DND-41 (cell line): ENCODE measurements around the gene EPHB3.

Experiments used
- ATAC-seq: fragments of 200-7000 bp; cut with Tn5 transposase; 3 replicates; pipeline ENCODE4 v1.9.1; 2021; ENCODE audit warnings: low read depth; ENCODE audit not compliant: insufficient read depth
- DNase-seq: peaks from one replicate; pipeline ENCODE4 v3.0.0-alpha.2; 2020
- H2AFZ ChIP-seq: 2 replicates; pipeline ENCODE4 v1.6.0; 2012; ENCODE audit warnings: low read depth, low read length
- H3K27ac ChIP-seq: 2 replicates; pipeline ENCODE4 v1.5.1; 2012; ENCODE audit warnings: low read length, inconsistent platforms
- H3K27me3 ChIP-seq: fragments of 200-600 bp; sonication (generic); 2 replicates; pipeline ENCODE4 v1.6.0; 2012; ENCODE audit warnings: low read length, mild to moderate bottlenecking, inconsistent platforms; ENCODE audit not compliant: insufficient read depth, poor library complexity
- H3K36me3 ChIP-seq: 2 replicates; pipeline ENCODE4 v1.5.1; 2012; ENCODE audit warnings: low read length, inconsistent platforms; ENCODE audit not compliant: insufficient read depth
- H3K4me1 ChIP-seq: 2 replicates; pipeline ENCODE4 v1.5.1; 2012; ENCODE audit warnings: mild to moderate bottlenecking, low read length; ENCODE audit not compliant: insufficient read depth
- H3K4me2 ChIP-seq: 2 replicates; pipeline ENCODE4 v1.6.0; 2012; ENCODE audit warnings: mild to moderate bottlenecking, moderate library complexity, low read length, inconsistent platforms; ENCODE audit not compliant: insufficient read depth
- H3K4me3 ChIP-seq, 2 experiments: fragments of 200-600 bp in 1 of 2; shearing (Covaris generic) in 1 of 2; 2 replicates each; pipeline ENCODE4 v1.5.1; 2012 to 2016; ENCODE audit warnings: inconsistent platforms in 2 of 2, low read length in 2 of 2, mild to moderate bottlenecking in 2 of 2, low read depth in 1 of 2, moderate library complexity in 1 of 2
- H3K79me2 ChIP-seq: 2 replicates; pipeline ENCODE4 v1.6.0; 2012; ENCODE audit warnings: low read length, inconsistent platforms; ENCODE audit not compliant: insufficient read depth
- H3K9ac ChIP-seq: 2 replicates; pipeline ENCODE4 v1.6.0; 2012; ENCODE audit warnings: low read depth, mild to moderate bottlenecking, inconsistent platforms, low read length, moderate library complexity
- H3K9me3 ChIP-seq: 2 replicates; pipeline ENCODE4 v1.5.1; 2012; ENCODE audit warnings: low read length, moderate library complexity, mild to moderate bottlenecking, inconsistent platforms; ENCODE audit not compliant: insufficient read depth, severe bottlenecking
- H4K20me1 ChIP-seq: 2 replicates; pipeline ENCODE4 v1.6.0; 2012; ENCODE audit warnings: low read length; ENCODE audit not compliant: insufficient read depth
- EZH2 ChIP-seq: IDR thresholded peaks from 3 replicates; pipeline ENCODE4 v1.6.1; 2012; ENCODE audit warnings: borderline replicate concordance, low read depth, mild to moderate bottlenecking, moderate library complexity, low read length, inconsistent platforms; ENCODE audit not compliant: severe bottlenecking
- TF ChIP-seq, protein P1 (sequence below): IDR thresholded peaks from 2 replicates; pipeline ENCODE4 v1.5.1; 2012; ENCODE audit warnings: borderline replicate concordance, low read length, moderate library complexity, mild to moderate bottlenecking; ENCODE audit not compliant: poor library complexity, severe bottlenecking; ENCODE audit errors: extremely low read depth

EPHB3 gene

DNA sequence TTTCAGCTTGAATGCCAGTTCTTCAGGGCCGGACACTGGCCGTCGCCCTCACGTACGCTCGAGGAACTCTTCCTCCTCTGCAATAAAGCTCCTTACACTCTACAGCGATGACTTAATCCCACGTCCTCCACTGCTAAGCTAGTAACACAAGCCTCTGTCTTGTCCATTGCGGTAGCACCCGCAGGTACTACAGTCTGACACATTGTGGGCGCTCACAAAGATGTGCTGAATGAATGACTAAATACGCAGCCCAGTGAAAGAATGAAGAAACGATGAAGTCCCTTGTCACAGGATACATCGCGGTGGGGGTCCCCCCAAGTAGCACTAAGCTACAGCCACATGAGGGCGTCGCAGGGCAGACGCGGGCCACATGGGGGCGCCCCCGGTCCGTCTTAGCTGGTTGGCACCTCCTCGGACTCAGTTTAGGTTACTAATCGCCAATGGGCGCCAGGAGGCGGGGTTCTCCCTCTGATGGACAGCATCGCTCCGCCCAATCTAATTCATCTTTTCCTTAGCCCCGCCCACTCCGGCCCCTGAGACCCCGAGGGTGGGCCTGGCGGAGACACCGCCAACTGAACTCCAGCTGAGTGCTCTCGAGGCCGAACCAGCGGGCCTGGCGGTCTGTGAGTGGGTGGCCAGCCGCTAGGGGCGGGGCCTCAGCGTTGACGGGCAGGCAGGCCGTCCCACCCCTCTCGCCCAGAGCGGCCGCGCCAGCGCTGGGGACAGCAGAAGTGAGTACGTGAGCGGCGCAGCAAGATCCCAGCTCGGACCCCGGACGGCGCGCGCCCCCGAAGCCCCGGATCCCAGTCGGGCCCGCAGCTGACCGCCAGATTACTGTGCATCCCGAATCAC, at the start of gene EPHB3:
EPHB3 (plus strand) TSS at position 725 of the 852 bp plus-strand sequence. CDS start 451 bp downstream, outside the sequence.
- H3K27ac ChIP-seq: no peak within 1 kb of the TSS
- H4K20me1 ChIP-seq: no peaks in the 10 kb centered on the region
- no peaks in the 10 kb centered on the region for H3K79me2 ChIP-seq
- H2AFZ ChIP-seq: no peak within 1 kb of the TSS
- no peak within 1 kb of the TSS for H3K4me3 ChIP-seq
- no peaks in the 10 kb centered on the region for H3K4me1 ChIP-seq
- H3K36me3 ChIP-seq: no peaks in the 10 kb centered on the region
- H3K27me3 ChIP-seq: peaks cover 8% of the 10 kb centered on the region
- H3K9me3 ChIP-seq: no peaks in the 10 kb centered on the region
- DNase-seq (peak; percentile 54), ATAC-seq (peak; percentile 73)
- H3K9ac ChIP-seq: no peak within 1 kb of the TSS
- H3K4me2 ChIP-seq: no peak within 1 kb of the TSS
- TF ChIP-seq, protein P1, sequence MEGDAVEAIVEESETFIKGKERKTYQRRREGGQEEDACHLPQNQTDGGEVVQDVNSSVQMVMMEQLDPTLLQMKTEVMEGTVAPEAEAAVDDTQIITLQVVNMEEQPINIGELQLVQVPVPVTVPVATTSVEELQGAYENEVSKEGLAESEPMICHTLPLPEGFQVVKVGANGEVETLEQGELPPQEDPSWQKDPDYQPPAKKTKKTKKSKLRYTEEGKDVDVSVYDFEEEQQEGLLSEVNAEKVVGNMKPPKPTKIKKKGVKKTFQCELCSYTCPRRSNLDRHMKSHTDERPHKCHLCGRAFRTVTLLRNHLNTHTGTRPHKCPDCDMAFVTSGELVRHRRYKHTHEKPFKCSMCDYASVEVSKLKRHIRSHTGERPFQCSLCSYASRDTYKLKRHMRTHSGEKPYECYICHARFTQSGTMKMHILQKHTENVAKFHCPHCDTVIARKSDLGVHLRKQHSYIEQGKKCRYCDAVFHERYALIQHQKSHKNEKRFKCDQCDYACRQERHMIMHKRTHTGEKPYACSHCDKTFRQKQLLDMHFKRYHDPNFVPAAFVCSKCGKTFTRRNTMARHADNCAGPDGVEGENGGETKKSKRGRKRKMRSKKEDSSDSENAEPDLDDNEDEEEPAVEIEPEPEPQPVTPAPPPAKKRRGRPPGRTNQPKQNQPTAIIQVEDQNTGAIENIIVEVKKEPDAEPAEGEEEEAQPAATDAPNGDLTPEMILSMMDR: peak; percentile 77
- TF ChIP-seq EZH2: no peak

DNA sequence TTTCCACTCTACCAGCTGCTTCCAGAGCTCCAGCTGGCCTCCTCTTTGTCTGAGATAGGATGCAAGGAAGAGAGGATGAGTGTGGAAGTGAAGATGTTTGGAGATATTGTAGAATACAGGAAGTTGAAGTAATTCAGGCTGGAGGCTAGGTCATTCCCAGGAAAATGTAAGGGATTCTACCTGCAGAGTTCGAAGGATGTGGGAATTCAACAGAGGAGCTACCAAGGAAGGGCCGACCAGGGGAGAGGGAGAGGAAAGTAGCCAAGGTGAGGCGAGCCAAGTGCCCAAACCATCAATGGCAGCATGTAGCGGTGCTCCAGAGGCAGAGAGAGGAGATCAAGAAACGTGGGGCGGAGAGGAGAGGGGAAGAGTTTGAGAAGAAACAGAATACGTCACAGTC, 49.0 kb upstream of the EPHB3 start:
- Histone ChIP-seq H4K20me1 (peaks cover 3% of the 10 kb centered on the region; the same call in 1 of the 2 replicates), H3K4me1 (no peaks in the 10 kb centered on the region), H3K79me2 (no peaks in the 10 kb centered on the region), H3K9ac (no peak overlapping the region), H3K9me3 (no peaks in the 10 kb centered on the region), H3K36me3 (no peaks in the 10 kb centered on the region), H3K27ac (no peak overlapping the region), H2AFZ (no peak overlapping the region), H3K4me2 (no peak overlapping the region), H3K27me3 (peaks cover 26% of the 10 kb centered on the region), H3K4me3 (no peak overlapping the region)
- no peak for ATAC-seq
- no peak for TF ChIP-seq EZH2
- TF ChIP-seq, protein P1: no peak
- DNase-seq: no peak

DNA sequence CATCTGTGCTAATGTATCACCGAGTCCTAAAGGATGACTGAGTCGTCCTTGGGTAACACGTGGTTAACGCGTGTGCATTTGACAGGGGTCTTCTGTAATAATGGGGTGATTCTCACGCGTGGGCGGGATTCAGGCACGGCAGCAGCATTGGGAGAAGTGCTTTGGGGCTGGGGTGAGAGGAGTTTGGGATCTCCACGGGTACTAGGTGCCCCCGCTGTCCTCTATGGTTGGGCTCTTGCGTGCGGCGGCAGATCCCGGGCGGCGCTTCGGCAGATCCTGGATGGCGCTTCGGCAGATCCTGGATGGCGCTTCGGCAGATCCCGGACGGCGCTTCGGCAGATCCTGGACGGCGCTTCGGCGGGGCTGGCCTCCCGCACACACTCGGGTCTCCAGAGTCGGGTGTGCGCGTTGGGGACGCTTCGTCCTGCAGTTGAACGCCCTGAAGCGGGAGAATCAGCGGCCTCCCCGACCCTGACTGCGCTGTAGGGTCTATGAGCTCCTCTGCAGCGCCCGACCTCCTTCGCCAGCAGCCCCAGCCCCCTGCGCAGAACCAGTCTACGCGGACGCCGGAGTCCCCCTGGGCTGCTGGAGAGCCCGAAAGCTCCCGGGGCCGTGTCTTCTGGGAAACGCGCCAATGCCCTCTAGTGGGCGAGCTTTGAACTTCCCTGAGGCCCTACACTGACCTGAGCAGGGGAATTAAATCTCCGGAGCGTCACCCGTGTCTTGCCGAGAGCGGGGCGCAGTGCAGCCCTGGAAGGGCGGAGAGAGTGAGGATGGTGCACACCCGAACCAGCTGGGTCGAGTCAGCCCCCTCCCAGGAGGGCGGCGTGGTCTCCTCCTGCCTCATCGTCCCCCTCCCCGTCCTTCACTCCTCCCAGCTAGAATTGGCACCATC, 48.1 kb upstream of the EPHB3 start:
- TF ChIP-seq EZH2: no peak
- TF ChIP-seq, protein P1: peak; percentile 76
- Histone ChIP-seq H3K27me3 (peaks cover 23% of the 10 kb centered on the region), H3K27ac (no peak overlapping the region), H3K9me3 (no peaks in the 10 kb centered on the region), H4K20me1 (peaks cover 3% of the 10 kb centered on the region; the same call in 1 of the 2 replicates), H3K36me3 (no peaks in the 10 kb centered on the region), H3K4me2 (no peak overlapping the region), H3K4me1 (no peaks in the 10 kb centered on the region), H3K79me2 (no peaks in the 10 kb centered on the region), H3K4me3 (no peak overlapping the region), H2AFZ (no peak overlapping the region), H3K9ac (no peak overlapping the region)
- DNase-seq: peak; percentile 69
- peak; percentile 99 for ATAC-seq
